NCI-H1436 treated with DMSO at 0.1 percent for 48 hours (cell line): Measurements from ENCODE around the gene RREB1.
"Not testable (repeated sequence)": the region's sequence is repeated elsewhere in the genome, so short reads cannot be mapped to it uniquely, and the experiment has no call there.

ENCODE experiments used
- DNase-seq: peaks from one replicate; lab custom pipeline; 2025; lab: John Stamatoyannopoulos, UW

The RREB1 gene

GRCh38 chr6:7144872-7145584 is 37.3 kb downstream of the RREB1 start:
- no peak for DNase-seq

- DNase-seq: no peak
Observed at GRCh38 chr6:7145585-7145884, 37.8 kb downstream of the RREB1 start.

GRCh38 chr6:7145885-7146828 is 38.4 kb downstream of the RREB1 start:
- no peak for DNase-seq

- no peak for DNase-seq
Observed at GRCh38 chr6:7147051-7147671, 39.4 kb downstream of the RREB1 start.

GRCh38 chr6:7148100-7148822 is 40.5 kb downstream of the RREB1 start:
- no peak for DNase-seq

- no peak for DNase-seq
Observed at GRCh38 chr6:7150381-7151064, 42.8 kb downstream of the RREB1 start.

GRCh38 chr6:7151381-7151780 is 43.6 kb downstream of the RREB1 start:
- no peak for DNase-seq

- DNase-seq: no peak
Observed at GRCh38 chr6:7152462-7152861, 44.7 kb downstream of the RREB1 start.

- DNase-seq: no peak
Observed at GRCh38 chr6:7153789-7154188, 46.0 kb downstream of the RREB1 start.

GRCh38 chr6:7154341-7155139 is 46.8 kb downstream of the RREB1 start:
- no peak for DNase-seq

GRCh38 chr6:7155871-7156579 is 48.3 kb downstream of the RREB1 start:
- no peak for DNase-seq

GRCh38 chr6:7156643-7157278 is 49.0 kb downstream of the RREB1 start:
- DNase-seq: no peak

GRCh38 chr6:7157307-7157706 is 49.5 kb downstream of the RREB1 start:
- DNase-seq: not testable (repeated sequence)

GRCh38 chr6:7157752-7158616 is 50.2 kb downstream of the RREB1 start:
- DNase-seq: no peak

GRCh38 chr6:7159790-7160525 is 52.2 kb downstream of the RREB1 start:
- no peak for DNase-seq

GRCh38 chr6:7161253-7161623 is 53.5 kb downstream of the RREB1 start:
- DNase-seq: no peak

- DNase-seq: no peak
Observed at GRCh38 chr6:7161845-7162244, 54.1 kb downstream of the RREB1 start.

GRCh38 chr6:7163661-7164071 is 55.9 kb downstream of the RREB1 start:
- no peak for DNase-seq
